HG03139 (cell line): ENCODE measurements around the gene NTRK1.

Experiments
- ATAC-seq: cut with Tn5 transposase; IDR thresholded peaks from one replicate; pipeline ENCODE4 v1.9.1; 2021; ENCODE audit not compliant: unreplicated experiment

The NTRK1 gene

GRCh38 chr1:156860628-156861423, at the start of gene NTRK1:
NTRK1 (plus strand) TSS chr1:156860865; CDS start chr1:156860935, 70 bp downstream.
- ATAC-seq: no peak

- no peak for ATAC-seq
These were observed 49.5 kb upstream of the NTRK1 start for GRCh38 chr1:156811168-156811567.

GRCh38 chr1:156812293-156812990, 48.2 kb upstream of the NTRK1 start:
- ATAC-seq: no peak

GRCh38 chr1:156813298-156813697, 47.4 kb upstream of the NTRK1 start:
- ATAC-seq: no peak

GRCh38 chr1:156813750-156814570, 46.7 kb upstream of the NTRK1 start:
- ATAC-seq: no peak

- ATAC-seq: no peak
These were observed 45.9 kb upstream of the NTRK1 start for GRCh38 chr1:156814571-156815260.

GRCh38 chr1:156815307-156815826, 45.3 kb upstream of the NTRK1 start:
- no peak for ATAC-seq

GRCh38 chr1:156815961-156816422, 44.7 kb upstream of the NTRK1 start:
- no peak for ATAC-seq

GRCh38 chr1:156816561-156817328, 43.9 kb upstream of the NTRK1 start, which contains the start of gene SH2D2A:
SH2D2A (minus strand) TSS chr1:156816848; CDS start chr1:156816708, 140 bp downstream.
- no peak for ATAC-seq

- ATAC-seq: no peak
These were observed 38.9 kb upstream of the NTRK1 start for GRCh38 chr1:156821801-156822200.

GRCh38 chr1:156822680-156823079, 38.0 kb upstream of the NTRK1 start:
- ATAC-seq: no peak

GRCh38 chr1:156823210-156823790, 37.4 kb upstream of the NTRK1 start:
- no peak for ATAC-seq

GRCh38 chr1:156826630-156827029, 34.0 kb upstream of the NTRK1 start:
- no peak for ATAC-seq

GRCh38 chr1:156828400-156829124, 32.1 kb upstream of the NTRK1 start:
- no peak for ATAC-seq

GRCh38 chr1:156832434-156832833, 28.2 kb upstream of the NTRK1 start:
- no peak for ATAC-seq

GRCh38 chr1:156833603-156834002, 27.1 kb upstream of the NTRK1 start:
- no peak for ATAC-seq

GRCh38 chr1:156834322-156834721, 26.3 kb upstream of the NTRK1 start:
- ATAC-seq: no peak

- ATAC-seq: no peak
These were observed 24.5 kb upstream of the NTRK1 start for GRCh38 chr1:156836041-156836654.
